ENCODE results near the gene SCAMP5.

GRCh38 chr15:75034615-75035014, 39.3 kb downstream of the SCAMP5 start:
- no peak for TF ChIP-seq CTCF (conservative IDR thresholded peaks at IDR 0.05; ENCODE audit: low read length)
- TF ChIP-seq EZH2phosphoT487 (IDR thresholded peaks at IDR 0.05; ENCODE audit: borderline replicate concordance): no peak
